ENCODE results near the gene KCNQ4.

The KCNQ4 gene

GRCh38 chr1:40763742-40764532 lies 19.6 kb upstream of the KCNQ4 start:
- no peak overlapping the region for H3K27ac ChIP-seq
- TF ChIP-seq CTCF (conservative IDR thresholded peaks at IDR 0.05) = no peak

- no peak overlapping the region for H3K27ac ChIP-seq
- no peak for TF ChIP-seq CTCF (conservative IDR thresholded peaks at IDR 0.05)
These were observed 18.6 kb upstream of the KCNQ4 start for GRCh38 chr1:40764981-40765380.

- no peak for TF ChIP-seq CTCF (conservative IDR thresholded peaks at IDR 0.05)
These were observed 17.6 kb upstream of the KCNQ4 start for GRCh38 chr1:40766017-40766416.

DNA sequence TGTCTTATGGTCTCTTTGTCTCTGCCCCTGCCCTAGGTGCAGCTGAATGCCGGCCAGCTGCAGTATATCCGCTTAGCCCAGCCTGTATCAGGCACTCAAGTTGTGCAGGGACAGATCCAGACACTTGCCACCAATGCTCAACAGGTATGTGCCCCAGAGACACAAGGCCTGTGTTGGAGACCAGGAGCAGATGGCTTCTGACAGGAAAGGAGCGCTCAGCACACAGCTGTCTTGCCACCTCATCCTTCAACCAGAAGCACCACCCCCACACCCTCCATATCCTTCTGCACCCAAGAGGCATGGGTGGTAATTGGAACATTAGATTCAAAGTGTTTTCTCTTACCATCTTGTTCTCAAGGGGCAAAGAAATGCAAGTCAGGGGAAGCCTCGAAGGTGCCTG lies 17.0 kb upstream of the KCNQ4 start:
- no peak overlapping the region for H3K27ac ChIP-seq
- TF ChIP-seq CTCF (conservative IDR thresholded peaks at IDR 0.05) = no peak

More at GRCh38 chr1:40766017-40766416, 17.6 kb upstream of the KCNQ4 start:
- H3K27ac ChIP-seq = no peak overlapping the region

- no peak for TF ChIP-seq CTCF (conservative IDR thresholded peaks at IDR 0.05)
- no peak overlapping the region for H3K27ac ChIP-seq
These were observed 15.2 kb upstream of the KCNQ4 start for GRCh38 chr1:40768146-40768990.

DNA sequence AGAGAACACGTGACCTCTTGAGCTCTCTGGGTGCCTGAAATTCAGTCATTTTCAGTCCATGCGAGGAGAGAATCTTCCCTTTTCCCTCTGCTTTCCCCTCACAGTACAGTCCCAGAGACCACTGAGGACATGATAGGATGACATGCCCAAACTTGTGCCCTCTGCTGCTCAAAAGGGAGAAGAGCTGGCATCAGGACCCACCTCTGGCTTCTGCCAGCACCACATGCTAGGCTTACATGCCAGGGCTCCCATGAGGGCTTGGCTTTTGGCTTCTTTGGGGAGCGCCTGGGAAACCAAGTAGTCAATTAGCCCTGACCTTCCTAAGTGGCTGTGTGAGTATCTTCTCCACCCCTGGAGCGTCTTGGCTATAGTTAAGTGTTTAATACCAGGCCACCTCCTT lies 13.8 kb upstream of the KCNQ4 start:
- peak; percentile 64 for TF ChIP-seq CTCF (conservative IDR thresholded peaks at IDR 0.05)

DNA sequence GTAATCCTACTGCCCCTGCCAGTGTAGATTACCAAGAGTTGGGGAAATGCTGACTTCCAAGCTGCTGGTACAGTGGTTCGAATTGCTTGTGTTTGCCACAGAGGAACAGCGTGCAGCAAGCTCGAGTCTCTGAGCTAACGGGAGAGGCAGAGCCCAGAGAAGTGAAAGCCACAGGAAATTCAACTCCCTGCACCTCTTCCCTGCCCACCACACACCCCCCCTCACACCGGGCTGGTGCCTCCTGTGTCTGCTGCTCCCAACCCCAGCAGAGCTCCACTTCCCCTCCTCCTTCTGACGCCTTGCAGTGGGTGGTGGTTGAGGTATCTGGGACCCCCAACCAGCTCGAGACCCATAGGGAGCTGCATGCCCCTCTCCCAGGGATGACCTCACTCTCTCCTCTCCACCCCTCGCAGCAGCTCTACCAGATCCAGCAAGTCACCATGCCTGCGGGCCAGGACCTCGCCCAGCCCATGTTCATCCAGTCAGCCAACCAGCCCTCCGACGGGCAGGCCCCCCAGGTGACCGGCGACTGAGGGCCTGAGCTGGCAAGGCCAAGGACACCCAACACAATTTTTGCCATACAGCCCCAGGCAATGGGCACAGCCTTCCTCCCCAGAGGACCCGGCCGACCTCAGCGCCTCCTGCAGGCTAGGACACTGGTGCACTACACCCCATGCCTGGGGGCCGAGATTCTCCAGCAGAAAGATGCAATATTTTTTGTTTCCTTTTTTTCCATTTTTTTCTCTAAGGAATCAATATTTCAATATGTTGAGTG lies 13.1 kb upstream of the KCNQ4 start:
- H3K27ac ChIP-seq = no peak overlapping the region
- TF ChIP-seq CTCF (conservative IDR thresholded peaks at IDR 0.05) = 0 out of 2 replicates have a peak, but pooled peaks have one; percentile 13

More for the DNA sequence above, 13.8 kb upstream of the KCNQ4 start:
- no peak overlapping the region for H3K27ac ChIP-seq

All from VCaP (cell line).